Measurements from ENCODE around the gene ZCWPW1.

Gene ZCWPW1

DNA sequence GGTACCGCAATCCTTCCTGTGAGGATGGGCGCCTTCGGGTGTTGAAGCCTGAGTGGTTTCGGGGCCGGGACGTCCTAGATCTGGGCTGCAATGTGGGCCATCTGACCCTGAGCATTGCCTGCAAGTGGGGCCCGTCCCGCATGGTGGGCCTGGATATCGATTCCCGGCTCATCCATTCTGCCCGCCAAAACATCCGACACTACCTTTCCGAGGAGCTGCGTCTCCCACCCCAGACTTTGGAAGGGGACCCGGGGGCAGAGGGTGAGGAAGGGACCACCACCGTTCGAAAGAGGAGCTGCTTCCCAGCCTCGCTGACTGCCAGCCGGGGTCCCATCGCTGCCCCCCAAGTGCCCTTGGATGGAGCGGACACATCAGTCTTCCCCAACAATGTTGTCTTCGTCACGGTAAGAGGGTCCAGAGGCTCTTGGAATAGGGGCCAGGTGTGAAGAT is 2.8 kb upstream of the ZCWPW1 start:
- DNase-seq (ENCODE audit: low spot score): no peak

DNA sequence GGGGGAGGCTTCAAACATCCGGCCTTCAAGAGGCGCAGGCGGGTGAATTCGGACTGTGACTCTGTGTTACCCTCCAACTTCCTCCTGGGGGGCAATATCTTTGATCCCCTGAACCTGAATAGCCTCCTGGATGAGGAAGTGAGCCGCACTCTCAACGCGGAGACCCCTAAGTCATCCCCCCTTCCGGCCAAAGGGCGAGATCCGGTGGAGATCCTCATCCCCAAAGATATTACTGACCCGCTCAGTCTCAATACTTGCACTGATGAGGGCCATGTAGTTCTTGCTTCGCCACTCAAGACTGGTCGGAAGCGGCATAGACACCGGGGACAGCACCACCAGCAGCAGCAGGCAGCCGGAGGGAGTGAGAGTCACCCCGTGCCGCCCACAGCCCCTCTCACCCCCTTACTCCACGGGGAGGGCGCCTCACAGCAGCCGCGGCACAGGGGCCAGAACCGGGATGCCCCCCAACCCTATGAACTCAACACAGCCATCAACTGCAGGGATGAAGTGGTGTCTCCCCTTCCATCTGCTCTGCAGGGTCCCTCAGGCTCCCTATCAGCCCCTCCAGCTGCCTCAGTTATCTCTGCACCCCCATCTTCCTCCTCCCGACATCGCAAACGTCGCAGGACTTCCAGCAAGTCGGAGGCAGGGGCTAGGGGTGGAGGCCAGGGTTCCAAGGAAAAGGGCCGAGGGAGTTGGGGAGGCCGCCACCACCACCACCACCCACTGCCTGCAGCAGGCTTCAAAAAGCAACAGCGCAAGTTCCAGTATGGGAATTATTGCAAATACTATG is 2.2 kb upstream of the ZCWPW1 start:
- no peak for DNase-seq (ENCODE audit: low spot score)

DNA sequence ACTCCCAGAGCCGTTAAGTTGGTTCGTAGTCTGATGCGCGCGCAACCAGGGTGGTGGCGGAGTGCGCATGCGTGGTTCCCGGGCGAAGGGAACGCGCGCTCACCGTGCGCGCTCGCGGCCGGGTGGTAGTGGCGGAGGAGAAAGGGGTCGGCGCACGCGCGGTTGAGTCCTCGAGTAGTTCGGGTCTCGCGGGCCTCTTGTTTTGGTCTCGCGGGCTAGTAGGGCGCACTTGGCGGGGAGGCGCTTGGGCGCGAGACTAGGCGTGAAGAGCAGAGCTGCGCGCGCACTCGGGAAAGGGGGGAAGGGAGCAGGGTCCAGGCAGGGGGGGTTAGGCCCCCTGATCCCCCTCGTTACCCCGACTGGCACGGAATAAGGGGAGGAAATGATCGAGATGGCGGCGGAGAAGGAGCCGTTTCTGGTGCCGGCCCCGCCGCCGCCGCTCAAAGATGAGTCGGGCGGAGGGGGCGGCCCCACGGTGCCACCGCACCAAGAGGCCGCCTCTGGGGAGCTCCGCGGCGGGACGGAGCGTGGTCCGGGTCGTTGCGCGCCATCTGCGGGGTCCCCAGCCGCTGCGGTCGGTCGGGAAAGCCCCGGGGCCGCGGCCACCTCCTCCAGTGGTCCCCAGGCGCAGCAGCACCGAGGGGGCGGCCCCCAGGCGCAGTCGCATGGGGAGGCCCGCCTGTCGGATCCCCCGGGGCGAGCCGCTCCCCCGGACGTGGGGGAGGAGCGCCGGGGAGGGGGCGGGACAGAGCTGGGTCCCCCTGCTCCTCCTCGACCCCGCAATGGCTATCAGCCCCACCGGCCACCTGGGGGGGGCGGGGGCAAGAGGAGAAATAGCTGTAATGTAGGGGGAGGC is 1.4 kb upstream of the ZCWPW1 start, which contains the start of gene MEPCE:
MEPCE (plus strand) TSS at position 195 of the 856 bp plus-strand sequence; CDS start at position 383, 188 bp downstream.
- DNase-seq (ENCODE audit: low spot score): peak; percentile 93

DNA sequence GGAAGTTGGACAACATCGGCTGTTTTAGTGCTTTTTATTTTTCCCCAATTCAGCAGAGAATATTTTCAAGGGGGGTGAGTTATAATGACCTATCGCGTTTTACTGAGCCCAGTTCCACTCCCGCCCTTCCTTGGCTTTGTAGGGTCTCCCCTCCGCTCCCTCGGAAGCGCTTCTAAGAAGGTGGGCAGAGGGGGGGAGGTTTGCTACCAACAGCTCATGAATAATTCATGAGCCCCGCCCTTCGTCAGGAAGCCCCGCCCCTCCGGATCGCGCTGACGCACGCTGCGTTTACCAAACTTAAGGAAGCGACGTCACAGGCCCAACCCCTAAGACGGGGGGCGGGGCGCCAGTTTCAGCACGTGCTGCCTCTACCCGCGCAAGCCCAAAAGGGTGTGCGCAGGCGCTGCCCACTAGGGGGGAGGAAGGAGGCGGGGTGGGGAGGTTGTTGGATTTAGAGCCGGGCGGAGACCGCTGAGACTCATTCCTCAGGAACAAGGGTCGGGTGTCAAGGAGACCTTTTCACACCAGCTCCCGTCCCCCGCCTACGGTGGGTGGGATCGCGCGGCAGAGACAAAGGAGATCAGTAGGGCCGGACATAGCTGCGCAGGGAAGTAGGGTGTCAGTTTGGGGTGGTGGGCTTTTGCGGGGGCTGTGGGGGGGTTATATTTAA is 599 bp upstream of the ZCWPW1 start:
- peak; percentile 100 for DNase-seq (ENCODE audit: low spot score)

DNA sequence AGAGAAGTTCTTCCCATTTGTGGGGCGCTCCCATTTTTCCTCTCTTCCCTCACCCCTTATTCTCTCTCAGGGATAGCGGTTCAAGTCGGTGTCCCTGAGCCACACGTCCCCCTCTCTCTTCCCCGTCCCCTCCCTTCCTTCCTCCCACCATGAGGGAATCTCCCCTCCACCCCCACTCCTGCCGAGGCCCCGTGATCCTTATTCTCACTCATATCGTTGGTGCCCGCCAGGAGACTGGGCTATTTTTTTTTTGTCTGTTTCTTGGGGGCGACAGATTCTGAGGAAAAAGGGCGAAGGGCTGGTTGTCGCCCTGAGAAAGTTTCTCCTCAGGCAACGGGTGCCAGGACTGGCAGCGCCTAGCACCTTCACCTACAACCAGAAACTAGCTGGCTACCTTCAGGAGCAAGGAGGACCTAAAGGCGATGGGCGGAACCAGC is 723 bp downstream of the ZCWPW1 start:
- DNase-seq (ENCODE audit: low spot score): no peak

DNA sequence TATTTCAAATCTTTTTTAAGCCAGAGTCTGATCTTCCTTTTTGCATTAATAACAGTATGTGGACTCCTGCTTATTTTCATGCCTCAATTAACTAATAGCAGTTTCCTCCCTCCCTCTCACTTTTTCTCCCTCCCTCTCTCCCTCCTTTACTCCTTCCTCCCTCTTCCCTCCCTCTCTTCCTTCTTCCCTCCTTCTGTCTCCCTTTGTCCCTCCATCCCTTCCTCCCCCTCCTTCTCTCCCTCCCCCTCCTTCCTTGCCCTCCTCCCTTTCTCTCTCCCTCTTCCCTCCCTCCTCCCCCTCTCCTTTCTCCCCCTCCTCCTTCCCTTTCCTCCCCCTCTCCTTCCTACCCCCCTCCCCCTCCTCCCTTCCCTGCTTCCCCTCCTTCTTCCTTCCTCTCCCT is 2.0 kb downstream of the ZCWPW1 start:
- no peak for DNase-seq (ENCODE audit: low spot score)

DNA sequence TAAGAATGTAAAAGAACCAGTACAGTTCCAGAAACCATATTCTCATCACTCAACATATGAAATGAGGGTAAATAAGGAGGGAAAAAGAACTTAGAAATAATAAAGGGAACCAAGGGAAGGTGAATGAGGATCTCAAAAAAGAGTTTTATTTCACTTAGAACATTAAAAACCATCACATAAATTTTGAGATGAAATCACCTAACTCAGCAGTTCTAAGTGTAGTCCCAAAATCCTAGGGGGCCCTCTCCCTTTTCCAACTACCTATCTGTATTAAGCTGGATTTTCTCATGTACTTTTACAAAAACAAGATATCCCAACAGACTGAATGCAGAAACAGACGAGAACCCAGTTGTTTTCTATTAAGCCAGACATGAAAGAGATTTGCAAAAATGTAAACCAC is 3.2 kb downstream of the ZCWPW1 start:
- no peak for DNase-seq (ENCODE audit: low spot score)

DNA sequence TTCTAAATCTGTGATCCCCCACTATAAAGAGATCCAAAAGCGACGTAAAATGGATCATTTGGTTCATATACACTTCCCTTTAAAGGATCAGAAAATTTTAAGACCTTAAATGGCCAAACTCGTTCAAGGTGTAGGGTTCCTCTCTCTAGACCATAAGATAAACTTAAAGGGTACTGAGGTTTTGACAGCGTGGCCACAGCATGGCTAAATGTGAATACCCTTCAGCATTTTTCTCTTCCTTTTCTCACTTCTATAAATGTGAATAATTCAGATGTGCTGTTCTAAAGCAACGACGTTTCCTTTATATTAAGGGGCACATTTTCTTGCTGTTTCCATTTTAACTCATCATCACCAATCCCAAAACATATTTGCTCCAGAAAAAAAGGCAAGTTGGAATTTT is 5.2 kb downstream of the ZCWPW1 start:
- DNase-seq (ENCODE audit: low spot score): no peak

DNA sequence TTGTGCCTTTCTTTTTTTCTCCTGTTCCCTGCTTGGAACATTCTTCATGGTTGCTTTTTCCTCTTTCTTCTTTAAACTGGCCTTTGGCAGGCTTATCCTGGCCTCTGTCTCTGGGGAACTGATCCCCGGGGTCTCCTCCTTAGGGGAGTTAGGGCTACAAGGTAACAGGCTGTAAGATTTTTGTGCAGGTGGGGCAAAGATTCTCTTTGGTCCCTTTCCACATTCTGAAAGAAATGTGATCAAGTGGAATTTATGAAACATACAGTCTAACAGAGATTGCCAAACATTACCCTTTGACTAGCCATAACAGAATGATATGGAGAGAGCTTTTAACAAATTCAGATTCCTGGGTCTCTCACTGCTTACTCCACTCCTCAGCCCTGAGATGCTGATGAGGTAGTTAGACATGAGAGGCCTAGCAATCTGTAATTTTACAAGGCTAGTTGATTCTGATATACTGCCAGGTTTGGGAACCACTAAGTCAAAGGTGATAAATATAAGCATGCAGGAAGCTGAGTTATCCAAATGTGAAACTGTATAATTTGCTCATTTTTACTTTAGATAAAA is 8.8 kb downstream of the ZCWPW1 start:
- no peak for DNase-seq (ENCODE audit: low spot score)

DNA sequence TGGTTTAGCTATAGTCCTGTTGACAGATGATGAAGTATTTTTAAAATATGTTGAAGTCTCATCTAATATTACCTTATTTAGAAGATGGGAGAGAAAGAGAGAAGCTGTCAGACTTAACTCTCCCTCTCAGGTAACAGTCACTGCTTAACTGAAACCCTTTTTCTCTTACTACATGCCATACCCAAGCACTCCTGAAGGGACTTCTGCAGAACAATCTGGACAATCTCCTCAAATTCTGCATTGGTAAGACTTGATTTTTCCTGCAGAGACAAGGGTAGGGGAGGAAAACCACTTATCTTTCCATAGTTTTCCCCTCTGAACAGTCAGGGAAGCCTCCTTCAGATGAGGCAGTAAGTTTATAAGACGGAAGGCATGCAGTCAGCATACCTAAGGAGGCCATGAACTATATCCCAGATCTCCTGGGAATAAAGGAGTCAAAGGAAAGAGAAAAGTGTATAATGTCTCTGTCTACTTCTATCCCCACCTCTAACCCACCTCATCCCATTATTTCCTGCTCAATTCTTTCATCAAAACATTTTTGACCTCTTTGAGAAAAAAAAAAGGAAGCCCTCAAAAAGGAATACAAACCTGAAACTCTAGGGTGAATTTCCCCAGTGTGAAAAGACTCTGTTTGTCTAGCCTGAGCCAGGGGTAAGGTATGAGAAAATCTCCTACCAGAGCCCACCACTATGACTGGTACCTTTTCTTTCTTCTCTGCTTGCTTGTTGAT is 9.4 kb downstream of the ZCWPW1 start:
- no peak for DNase-seq (ENCODE audit: low spot score)

DNA sequence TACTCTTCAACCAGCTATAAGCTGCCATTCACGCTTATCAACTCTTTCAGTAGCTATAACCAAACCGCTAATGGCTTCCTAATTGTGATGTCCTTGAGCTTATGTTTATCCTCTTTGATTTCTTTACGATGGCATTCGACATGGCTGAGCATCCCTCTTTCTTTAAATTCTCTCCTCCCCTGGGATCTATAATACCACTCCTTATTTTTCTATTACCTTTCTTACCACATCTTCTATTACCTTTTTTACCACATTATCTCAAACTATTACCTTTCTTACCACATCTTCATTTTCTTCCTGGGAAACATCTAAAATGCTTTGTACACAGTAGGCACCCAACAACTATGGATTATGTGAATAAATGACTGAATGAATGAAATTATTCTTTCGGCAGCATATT is 13.1 kb downstream of the ZCWPW1 start:
- DNase-seq (ENCODE audit: low spot score): no peak

DNA sequence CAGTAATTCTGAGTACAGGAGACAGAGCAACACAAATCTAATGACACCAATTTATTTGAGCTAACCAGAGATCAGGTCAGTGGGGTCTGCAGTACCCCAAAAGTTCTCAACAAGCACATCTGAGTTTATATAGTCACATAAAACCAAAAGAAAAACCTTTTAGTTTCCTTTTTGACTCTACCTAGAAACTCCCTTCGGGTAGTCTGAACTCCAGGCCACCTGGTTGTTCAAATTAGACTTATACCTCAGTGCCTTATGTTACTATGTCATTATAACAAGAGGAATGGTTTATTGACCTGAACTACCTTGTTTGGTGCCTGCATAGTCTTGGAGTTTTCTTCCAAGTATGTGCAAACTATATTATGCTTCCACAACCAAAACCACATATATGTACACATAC is 14.6 kb downstream of the ZCWPW1 start:
- DNase-seq (ENCODE audit: low spot score): no peak

DNA sequence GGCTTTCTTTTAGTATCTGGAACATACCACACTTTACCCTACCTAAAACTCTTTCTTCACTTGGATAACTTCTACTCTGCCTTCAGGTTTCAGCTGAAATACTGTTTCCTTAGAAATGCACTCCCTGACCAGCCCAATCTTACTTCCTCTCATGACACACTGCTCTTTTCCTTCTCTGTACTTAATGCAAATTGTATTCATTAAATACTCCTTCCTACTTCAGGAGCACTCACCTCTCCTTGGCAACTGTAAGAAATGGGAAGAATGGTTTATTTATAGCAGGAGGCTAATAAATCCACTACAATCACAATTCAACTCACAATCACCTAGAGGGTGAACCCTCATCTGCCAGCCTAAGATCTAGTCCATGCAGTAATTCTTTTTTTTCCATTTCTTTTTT is 15.2 kb downstream of the ZCWPW1 start:
- no peak for DNase-seq (ENCODE audit: low spot score)

DNA sequence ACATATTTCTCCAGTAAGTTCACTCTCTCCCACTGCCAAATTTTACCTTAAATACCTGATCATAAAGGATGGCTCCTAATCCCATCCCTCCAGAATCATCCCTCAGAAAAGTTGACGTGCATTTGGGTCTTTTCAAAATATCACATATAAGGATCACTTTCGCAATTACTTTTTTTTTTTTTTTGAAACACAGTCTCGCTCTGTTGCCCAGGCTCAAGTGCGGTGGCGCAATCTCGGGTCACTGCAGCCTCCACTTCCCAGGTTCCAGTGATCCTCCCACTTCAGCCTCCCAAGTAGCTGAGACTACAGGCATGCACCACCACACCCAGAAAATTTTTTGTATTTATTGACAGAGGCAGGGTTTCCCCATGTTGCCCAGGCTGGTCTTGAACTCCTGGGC is 17.4 kb downstream of the ZCWPW1 start:
- no peak for DNase-seq (ENCODE audit: low spot score)

DNA sequence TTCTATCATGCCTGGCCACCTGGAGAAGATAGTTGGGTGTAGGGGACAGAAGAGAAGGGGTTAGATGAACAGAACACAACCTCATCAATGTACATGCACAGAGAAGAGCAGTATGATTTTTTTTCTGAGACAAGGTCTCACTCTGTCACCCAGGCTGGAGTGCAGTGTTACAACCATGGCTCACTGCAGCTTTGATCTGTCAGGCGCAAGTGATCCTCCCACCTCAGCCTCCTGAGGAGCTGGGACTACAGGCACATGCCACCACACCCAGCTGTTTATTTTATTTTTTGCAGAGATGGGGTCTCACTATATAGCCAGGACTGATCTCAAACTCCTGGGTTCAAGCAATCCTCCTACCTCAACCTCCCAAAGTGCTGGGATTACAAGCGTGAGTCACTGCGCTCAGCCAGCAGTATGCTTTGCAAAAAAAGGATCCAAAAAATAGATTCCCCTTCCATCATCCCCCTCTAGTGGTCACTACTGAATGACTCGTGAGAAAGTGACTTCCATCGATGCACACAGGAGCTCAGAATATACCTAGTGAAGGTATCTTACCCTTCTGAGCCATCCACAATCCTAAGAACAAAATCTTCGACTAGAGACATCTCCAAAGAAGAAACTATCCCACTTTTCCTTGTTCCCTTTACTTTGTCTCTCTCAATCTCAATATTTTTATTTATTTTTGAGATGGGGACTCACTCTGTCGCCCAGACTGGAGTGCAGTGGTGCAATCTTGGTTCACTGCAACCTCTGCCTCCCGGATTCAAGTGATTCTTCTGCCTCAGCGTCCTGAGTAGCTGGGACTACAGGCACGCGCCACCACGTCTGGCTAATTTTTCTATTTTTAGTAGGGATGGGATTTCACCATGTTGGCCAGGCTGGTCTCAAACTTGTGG is 21.0 kb downstream of the ZCWPW1 start:
- peak; percentile 64 for DNase-seq (ENCODE audit: low spot score)

DNA sequence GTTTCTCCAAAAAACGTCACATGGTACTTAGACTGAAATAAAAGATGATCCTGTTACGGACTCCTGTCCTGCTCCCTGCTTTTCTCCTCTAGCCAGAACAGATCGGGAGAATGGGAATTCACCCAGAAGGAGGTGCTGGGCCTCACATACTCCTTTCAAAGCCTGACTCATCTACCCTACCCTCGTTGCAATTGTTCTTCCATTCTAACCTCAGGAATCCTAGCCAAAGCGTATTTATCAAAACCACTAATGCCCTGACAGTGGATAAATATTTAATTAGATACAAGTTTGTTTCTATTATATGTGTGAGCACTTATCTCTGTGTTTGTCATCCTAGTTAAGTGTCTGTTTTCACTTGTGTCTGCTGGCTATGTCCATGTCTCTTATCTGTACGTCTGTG is 21.7 kb downstream of the ZCWPW1 start:
- no peak for DNase-seq (ENCODE audit: low spot score)

DNA sequence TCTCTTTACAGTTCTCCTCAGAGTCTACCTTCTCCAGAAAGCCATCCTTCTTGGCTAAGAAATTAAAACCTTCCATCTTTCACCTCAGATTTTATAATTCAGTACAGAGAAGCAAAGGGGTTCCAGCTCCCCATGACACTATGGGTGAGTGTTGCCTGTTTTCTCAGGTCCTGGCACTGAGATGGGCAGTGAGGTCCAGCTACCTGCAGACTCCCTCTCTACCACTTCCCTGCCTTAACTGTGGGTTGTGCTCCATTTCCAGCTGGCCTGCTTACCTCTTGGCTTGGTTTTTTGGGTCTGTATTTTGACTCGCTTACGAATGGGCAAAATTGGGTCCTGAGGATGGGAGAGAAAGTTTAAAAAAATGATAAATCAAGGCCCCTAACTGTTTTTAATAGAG is 26.3 kb downstream of the ZCWPW1 start:
- DNase-seq (ENCODE audit: low spot score): no peak

DNA sequence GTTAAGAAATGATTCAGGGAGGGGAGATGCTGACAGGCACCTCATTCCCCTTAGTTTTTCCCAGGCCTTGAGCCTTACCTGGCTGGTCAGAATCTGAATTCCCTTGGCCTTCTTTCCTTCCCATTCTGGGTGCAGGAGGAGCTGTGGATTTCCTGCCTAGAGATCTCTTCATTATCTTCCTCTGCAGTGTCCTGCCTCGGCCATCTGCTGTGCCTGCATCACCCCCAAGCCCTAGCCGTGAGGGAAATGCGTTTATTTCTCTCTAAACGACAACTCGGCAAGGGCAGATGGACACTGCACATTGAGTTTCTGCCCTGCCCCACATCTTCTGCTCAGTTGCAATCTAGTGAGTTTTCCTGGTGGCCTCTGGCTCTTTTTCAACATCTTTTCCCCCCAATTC is 26.7 kb downstream of the ZCWPW1 start:
- no peak for DNase-seq (ENCODE audit: low spot score)

DNA sequence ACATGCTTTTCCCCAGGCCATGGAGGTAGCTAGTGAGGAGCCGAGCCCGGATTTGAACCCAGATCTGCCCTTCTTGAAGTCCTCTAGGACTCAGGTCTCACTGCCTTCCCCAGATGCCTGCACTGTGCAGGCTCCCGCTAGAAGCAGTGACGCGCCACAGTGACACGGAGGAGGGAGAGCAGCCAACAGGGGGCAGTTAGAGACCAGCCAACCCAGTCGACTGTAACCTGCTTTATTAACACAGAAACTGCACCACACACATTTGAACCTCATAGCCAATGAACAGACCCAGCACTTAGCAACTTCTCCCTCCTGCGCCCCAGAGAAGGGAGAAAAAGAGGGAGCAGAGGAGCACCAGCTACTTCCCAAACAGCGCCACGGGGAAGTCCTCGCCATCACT is 27.8 kb downstream of the ZCWPW1 start:
- no peak for DNase-seq (ENCODE audit: low spot score)

DNA sequence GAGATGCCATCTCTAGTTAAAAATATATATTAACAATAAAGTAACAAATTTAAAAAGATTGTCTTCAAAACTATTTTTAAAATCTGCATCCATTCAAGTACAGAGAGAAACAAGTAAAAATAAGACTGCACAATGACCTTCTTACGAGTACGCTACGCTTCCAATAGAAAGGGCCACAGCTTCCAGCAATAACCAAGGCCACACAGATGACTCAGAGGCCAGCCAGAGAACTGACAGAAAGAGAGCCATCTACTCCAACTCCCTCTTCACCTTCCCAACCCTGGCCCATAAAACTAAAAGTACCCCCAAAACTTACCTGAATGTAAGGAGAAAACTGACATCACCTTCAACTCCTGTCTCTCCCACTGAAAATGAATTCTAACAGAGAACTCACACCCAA is 28.5 kb downstream of the ZCWPW1 start:
- DNase-seq (ENCODE audit: low spot score): no peak

DNA sequence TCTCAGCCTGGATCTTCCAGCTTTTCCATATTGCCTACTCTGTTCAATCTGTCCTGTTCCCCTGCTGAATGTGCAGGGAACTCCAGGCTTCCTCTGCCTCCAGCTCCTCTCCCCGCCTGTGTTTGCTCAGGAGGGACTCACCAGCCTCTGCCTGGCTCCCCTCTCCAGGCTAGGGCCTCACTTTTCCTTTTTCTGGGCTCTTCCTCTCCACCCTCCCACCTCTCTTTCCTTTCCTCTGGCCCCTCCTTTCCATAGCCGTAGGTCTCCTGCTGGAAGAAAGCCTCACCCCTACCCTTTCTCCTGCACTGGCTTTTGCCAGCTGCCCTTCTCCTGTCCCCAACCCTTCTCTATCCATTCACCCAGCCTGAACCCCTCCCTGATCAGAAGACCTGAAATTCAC is 30.3 kb downstream of the ZCWPW1 start:
- DNase-seq (ENCODE audit: low spot score): no peak
